ENCODE results near the gene ARID3A. TPM values are rescaled to one million over a fixed set of nuclear protein-coding genes. Genes with fewer than 3 reads are reported as not detected.

The ARID3A gene
- polyA plus RNA-seq, 2 donors = 1.3 to 5.2 TPM

Other genes starting within 250 kb of the ARID3A start
- 1 to 10 TPM; 5.9 to 7.8 TPM for gene FSTL3, start 249.6 kb upstream of the ARID3A start, polyA plus RNA-seq
- gene PRSS57, start 230.6 kb upstream of the ARID3A start, polyA plus RNA-seq = not detected
- 1 to 10 TPM; 4.8 to 7.6 TPM for gene PALM, start 217.1 kb upstream of the ARID3A start, polyA plus RNA-seq
- gene MISP, start 174.9 kb upstream of the ARID3A start, polyA plus RNA-seq = under 1 TPM; 0.08 to 0.11 TPM
- 10 to 100 TPM; 90.6 to 98.3 TPM for gene PTBP1, start 128.6 kb upstream of the ARID3A start, polyA plus RNA-seq
- gene PLPPR3, start 104.1 kb upstream of the ARID3A start, polyA plus RNA-seq = not detected
- gene AZU1, start 98.2 kb upstream of the ARID3A start, polyA plus RNA-seq = not detected
- gene PRTN3, start 85.0 kb upstream of the ARID3A start, polyA plus RNA-seq = not detected
- gene ELANE, start 73.7 kb upstream of the ARID3A start, polyA plus RNA-seq = under 1 TPM; 0.24 to 0.68 TPM
- 10 to 100 TPM; 32.6 to 95.2 TPM for gene CFD, start 66.4 kb upstream of the ARID3A start, polyA plus RNA-seq
- 10 to 100 TPM; 33.0 to 46.2 TPM for gene MED16, start 32.8 kb upstream of the ARID3A start, polyA plus RNA-seq
- not detected for gene RNU6-9, start 32.6 kb upstream of the ARID3A start, polyA plus RNA-seq
- 10 to 100 TPM; 66.1 to 84.8 TPM for gene R3HDM4, start 12.8 kb upstream of the ARID3A start, polyA plus RNA-seq
- under 1 TPM in 1 of 2 donors, not detected in 1; 0.01 TPM for gene KISS1R, start 8.7 kb upstream of the ARID3A start, polyA plus RNA-seq
- 10 to 100 TPM; 36.2 to 44.8 TPM for gene WDR18, start 58.3 kb downstream of the ARID3A start, polyA plus RNA-seq
- gene GRIN3B, start 74.4 kb downstream of the ARID3A start, polyA plus RNA-seq = under 1 TPM; 0.01 to 0.04 TPM
- 100 to 1,000 TPM; 142 to 238 TPM for gene TMEM259, start 95.1 kb downstream of the ARID3A start, polyA plus RNA-seq
- not detected for gene RNU6-2, start 95.5 kb downstream of the ARID3A start, polyA plus RNA-seq
- gene CNN2, start 100.6 kb downstream of the ARID3A start, polyA plus RNA-seq = 100 to 1,000 TPM in 1 of 2 donors, 10 to 100 TPM in 1; 84.4 to 106 TPM
- gene ABCA7, start 114.1 kb downstream of the ARID3A start, polyA plus RNA-seq = 10 to 100 TPM; 11.4 to 26.4 TPM
- gene ARHGAP45, start 141.1 kb downstream of the ARID3A start, polyA plus RNA-seq = 10 to 100 TPM in 1 of 2 donors, 1 to 10 TPM in 1; 8.9 to 17.7 TPM
- 100 to 1,000 TPM in 1 of 2 donors, 10 to 100 TPM in 1; 77.9 to 162 TPM for gene POLR2E, start 169.3 kb downstream of the ARID3A start, polyA plus RNA-seq
- gene GPX4, start 178.0 kb downstream of the ARID3A start, polyA plus RNA-seq = 100 to 1,000 TPM; 271 to 294 TPM
- 10 to 100 TPM; 43.1 to 56.5 TPM for gene SBNO2, start 248.2 kb downstream of the ARID3A start, polyA plus RNA-seq

Data from esophagus (tissue), 2 donors.